ENCODE results near the gene NDFIP1. TPM values are rescaled to one million over a fixed set of nuclear protein-coding genes. Genes with fewer than 3 reads are reported as not detected.

The NDFIP1 gene
- total RNA-seq, 6 donors from 2014 or later = 66.9 to 212 (median 108) TPM

DNA sequence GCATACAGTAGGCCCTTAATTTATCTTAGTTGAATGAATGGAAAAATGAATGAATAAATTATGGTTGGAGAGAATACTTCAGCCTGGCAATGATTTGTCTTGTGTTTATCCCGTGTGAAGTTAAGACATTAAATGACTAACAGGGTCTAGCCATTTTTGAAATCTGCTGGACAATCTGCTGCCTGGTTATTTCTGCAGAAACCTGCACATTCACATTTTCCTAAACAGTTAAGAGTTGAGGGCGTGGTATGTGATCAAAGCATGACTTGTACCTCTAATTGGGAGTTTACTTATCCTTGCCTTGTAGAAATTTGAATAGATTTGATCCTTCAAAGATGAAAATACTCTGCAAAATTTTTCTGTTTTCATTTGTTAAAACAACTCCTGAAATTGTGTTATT, 34.6 kb upstream of the NDFIP1 start:
- 92 to 95% methylated on average over 2 of the region's 2 CpGs for WGBS, 2 donors
- H3K27me3 ChIP-seq = no peaks in the 10 kb centered on the region
- H3K27ac ChIP-seq = no peak overlapping the region
- H3K9me3 ChIP-seq = no peaks in the 10 kb centered on the region
- H3K36me3 ChIP-seq = no peaks in the 10 kb centered on the region
- TF ChIP-seq POLR2A (IDR thresholded peaks at IDR 0.05) (no peak), POLR2AphosphoS5 (IDR thresholded peaks at IDR 0.05) (no peak), EP300 (IDR thresholded peaks at IDR 0.05) (no peak)
- TF ChIP-seq, protein P1, sequence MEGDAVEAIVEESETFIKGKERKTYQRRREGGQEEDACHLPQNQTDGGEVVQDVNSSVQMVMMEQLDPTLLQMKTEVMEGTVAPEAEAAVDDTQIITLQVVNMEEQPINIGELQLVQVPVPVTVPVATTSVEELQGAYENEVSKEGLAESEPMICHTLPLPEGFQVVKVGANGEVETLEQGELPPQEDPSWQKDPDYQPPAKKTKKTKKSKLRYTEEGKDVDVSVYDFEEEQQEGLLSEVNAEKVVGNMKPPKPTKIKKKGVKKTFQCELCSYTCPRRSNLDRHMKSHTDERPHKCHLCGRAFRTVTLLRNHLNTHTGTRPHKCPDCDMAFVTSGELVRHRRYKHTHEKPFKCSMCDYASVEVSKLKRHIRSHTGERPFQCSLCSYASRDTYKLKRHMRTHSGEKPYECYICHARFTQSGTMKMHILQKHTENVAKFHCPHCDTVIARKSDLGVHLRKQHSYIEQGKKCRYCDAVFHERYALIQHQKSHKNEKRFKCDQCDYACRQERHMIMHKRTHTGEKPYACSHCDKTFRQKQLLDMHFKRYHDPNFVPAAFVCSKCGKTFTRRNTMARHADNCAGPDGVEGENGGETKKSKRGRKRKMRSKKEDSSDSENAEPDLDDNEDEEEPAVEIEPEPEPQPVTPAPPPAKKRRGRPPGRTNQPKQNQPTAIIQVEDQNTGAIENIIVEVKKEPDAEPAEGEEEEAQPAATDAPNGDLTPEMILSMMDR (IDR thresholded peaks at IDR 0.05) = no peak
- no peaks in the 10 kb centered on the region for H3K4me1 ChIP-seq
- no peak overlapping the region for H3K4me3 ChIP-seq
- DNase-seq (no peak), ATAC-seq (ENCODE audit: low FRiP score in 2 of 2) (no peak)

DNA sequence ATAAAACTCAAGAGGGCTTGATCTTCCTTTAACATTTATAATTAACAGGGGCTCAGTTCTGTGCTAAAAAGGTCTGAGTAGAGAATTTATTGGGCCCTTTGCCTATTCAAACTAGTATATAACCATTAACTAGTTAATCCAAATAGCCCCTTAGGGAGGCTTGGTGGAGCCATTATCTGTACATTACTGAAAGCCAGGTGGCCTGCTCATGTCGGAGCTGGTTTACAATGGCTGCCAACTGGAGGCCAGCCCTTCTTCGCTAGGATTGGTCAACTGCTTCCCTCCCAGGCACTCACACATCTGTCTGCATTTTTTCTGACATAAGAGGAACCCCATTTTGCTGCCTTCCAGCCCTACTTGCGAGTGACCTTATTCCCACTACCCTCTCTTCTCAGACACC, 30.4 kb upstream of the NDFIP1 start:
- Histone ChIP-seq H3K27me3 (no peaks in the 10 kb centered on the region), H3K4me1 (no peaks in the 10 kb centered on the region), H3K36me3 (no peaks in the 10 kb centered on the region), H3K4me3 (no peak overlapping the region), H3K27ac (no peak overlapping the region), H3K9me3 (no peaks in the 10 kb centered on the region)
- ATAC-seq (ENCODE audit: low FRiP score in 2 of 2) (no peak), DNase-seq (no peak)
- 87 to 88% methylated on average over 3 of the region's 3 CpGs for WGBS, 2 donors
- no peak for TF ChIP-seq POLR2AphosphoS5 (IDR thresholded peaks at IDR 0.05)
- TF ChIP-seq, protein P1 (IDR thresholded peaks at IDR 0.05) = no peak
- no peak for TF ChIP-seq EP300 (IDR thresholded peaks at IDR 0.05)
- TF ChIP-seq POLR2A (IDR thresholded peaks at IDR 0.05) = no peak

DNA sequence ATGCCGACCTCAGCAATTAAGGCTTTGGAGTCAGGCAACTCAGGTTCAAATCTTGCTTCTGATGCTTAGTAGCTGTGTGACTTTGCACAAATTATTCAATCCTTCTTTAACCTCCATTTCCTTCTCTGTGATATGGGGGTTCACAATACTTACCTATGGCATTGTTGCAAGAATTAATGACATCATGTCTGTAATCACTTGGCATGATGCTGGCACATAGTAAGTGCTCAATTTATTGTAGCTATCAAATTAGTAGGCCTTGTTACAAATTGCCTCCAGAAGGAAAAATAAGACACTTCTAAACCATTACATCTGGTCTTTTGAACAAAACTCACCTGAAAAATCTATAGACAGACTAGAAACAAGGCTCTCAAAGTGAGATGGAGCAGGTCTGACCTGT, 29.9 kb upstream of the NDFIP1 start:
- no peak overlapping the region for H3K4me3 ChIP-seq
- no peaks in the 10 kb centered on the region for H3K36me3 ChIP-seq
- H3K27ac ChIP-seq = no peak overlapping the region
- TF ChIP-seq EP300 (IDR thresholded peaks at IDR 0.05) (no peak), POLR2A (IDR thresholded peaks at IDR 0.05) (no peak), POLR2AphosphoS5 (IDR thresholded peaks at IDR 0.05) (no peak)
- TF ChIP-seq, protein P1 (IDR thresholded peaks at IDR 0.05) = no peak
- ATAC-seq (ENCODE audit: low FRiP score in 2 of 2) (no peak), DNase-seq (no peak)
- 73 to 100% methylated on average over 1 of the region's 1 CpG for WGBS, 2 donors
- no peaks in the 10 kb centered on the region for H3K4me1 ChIP-seq
- H3K27me3 ChIP-seq = no peaks in the 10 kb centered on the region
- no peaks in the 10 kb centered on the region for H3K9me3 ChIP-seq

DNA sequence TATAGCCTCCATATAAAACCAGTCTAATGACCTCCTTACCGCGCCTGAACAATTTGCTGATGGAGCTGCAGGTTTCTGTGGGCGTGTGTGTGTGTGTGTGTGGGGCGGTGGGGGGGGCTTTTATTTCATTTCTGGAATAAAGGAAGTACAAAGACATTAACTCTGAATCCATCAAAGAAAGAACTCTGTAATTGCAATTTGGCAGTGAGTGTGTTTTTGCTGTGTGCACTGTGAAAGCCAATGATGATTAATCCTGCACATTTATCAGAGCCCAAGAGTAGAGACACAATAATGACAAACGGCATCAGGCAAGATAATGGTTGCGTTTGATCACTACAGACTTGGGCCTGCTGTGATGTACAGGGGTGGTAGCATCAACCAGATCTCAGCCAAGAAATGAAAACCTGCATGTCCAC, 29.3 kb upstream of the NDFIP1 start:
- Histone ChIP-seq H3K9me3 (no peaks in the 10 kb centered on the region), H3K4me3 (no peak overlapping the region), H3K4me1 (no peaks in the 10 kb centered on the region), H3K27ac (no peak overlapping the region), H3K27me3 (no peaks in the 10 kb centered on the region), H3K36me3 (no peaks in the 10 kb centered on the region)
- no peak for TF ChIP-seq EP300 (IDR thresholded peaks at IDR 0.05)
- TF ChIP-seq POLR2A (IDR thresholded peaks at IDR 0.05) = no peak
- TF ChIP-seq POLR2AphosphoS5 (IDR thresholded peaks at IDR 0.05) = no peak
- TF ChIP-seq, protein P1 (IDR thresholded peaks at IDR 0.05) = no peak
- no peak for ATAC-seq (ENCODE audit: low FRiP score in 2 of 2)
- DNase-seq = no peak
- 75 to 80% methylated on average over 6 of the region's 6 CpGs for WGBS, 2 donors

GRCh38 chr5:142080248-142080647, 28.3 kb upstream of the NDFIP1 start:
- H3K9me3 ChIP-seq = no peaks in the 10 kb centered on the region
- TF ChIP-seq, protein P1 (IDR thresholded peaks at IDR 0.05) = no peak
- TF ChIP-seq EP300 (IDR thresholded peaks at IDR 0.05) = no peak
- TF ChIP-seq POLR2A (IDR thresholded peaks at IDR 0.05) = no peak
- no peak for TF ChIP-seq POLR2AphosphoS5 (IDR thresholded peaks at IDR 0.05)
- WGBS, 2 donors = 88 to 91% methylated on average over 7 of the region's 7 CpGs
- DNase-seq (no peak), ATAC-seq (ENCODE audit: low FRiP score in 2 of 2) (no peak)
- H3K27me3 ChIP-seq = no peaks in the 10 kb centered on the region
- H3K36me3 ChIP-seq = no peaks in the 10 kb centered on the region
- no peak overlapping the region for H3K27ac ChIP-seq
- H3K4me3 ChIP-seq = no peak overlapping the region
- no peaks in the 10 kb centered on the region for H3K4me1 ChIP-seq
